PC-3 (cell line): ENCODE results near the gene TRA2B. TPM values are rescaled to one million over a fixed set of nuclear protein-coding genes. Genes with fewer than 3 reads are reported as not detected.

ENCODE experiments used
- ATAC-seq: fragments of 200-7000 bp; cut with Tn5 transposase; 2 replicates; pipeline ENCODE4 v1.9.1; 2020; ENCODE audit warnings: mild to moderate bottlenecking, moderate library complexity
- BruUV-seq: library from RNA; stranded (reverse); fragments of 400-500 nt; replicated peaks from 2 replicates; lab custom pipeline; 2021; lab: Mats Ljungman, UMichigan
- CTCF ChIA-PET: fragments of 300-600 bp; sonication (Branson Sonifier 250); formaldehyde crosslinking; loops from one replicate; lab custom pipeline; 2022; ENCODE audit warnings: antibody characterized with exemption; lab: Charles Lee
- POLR2A ChIA-PET: fragments of 300-600 bp; sonication (Branson Sonifier 250); formaldehyde crosslinking; loops from one replicate; lab custom pipeline; 2022; ENCODE audit warnings: antibody characterized with exemption; ENCODE audit not compliant: unreplicated experiment; lab: Charles Lee
- DNase-seq: peaks from one replicate; pipeline ENCODE4 v3.0.0-alpha.2; 2015
- H2AFZ ChIP-seq: fragments of 300-600 bp; sonication (generic); 2 replicates; pipeline ENCODE4 v1.6.0; 2016; ENCODE audit warnings: antibody characterized with exemption, low read length
- H3F3A ChIP-seq: fragments of 300-600 bp; sonication (generic); one replicate; pipeline ENCODE4 v1.6.0; 2017; ENCODE audit warnings: antibody characterized with exemption, low read length, control low read depth, mild to moderate bottlenecking; ENCODE audit not compliant: unreplicated experiment
- H3K27ac ChIP-seq: fragments of 300-600 bp; sonication (generic); 2 replicates; pipeline ENCODE4 v1.5.1; 2016; ENCODE audit warnings: mild to moderate bottlenecking, low read length
- H3K27me3 ChIP-seq: fragments of 300-600 bp; sonication (generic); 2 replicates; pipeline ENCODE4 v1.6.1; 2016; ENCODE audit warnings: low read length, mixed read lengths
- H3K36me3 ChIP-seq: fragments of 300-600 bp; sonication (generic); 2 replicates; pipeline ENCODE4 v1.6.1; 2016; ENCODE audit warnings: low read depth, mixed run types, low read length, mixed read lengths
- H3K4me1 ChIP-seq: fragments of 300-600 bp; sonication (generic); 2 replicates; pipeline ENCODE4 v1.5.1; 2016; ENCODE audit warnings: low read length; ENCODE audit not compliant: insufficient read depth
- H3K4me2 ChIP-seq: fragments of 300-600 bp; sonication (generic); 2 replicates; pipeline ENCODE4 v1.6.0; 2016; ENCODE audit warnings: low read length
- H3K4me3 ChIP-seq: fragments of 300-600 bp; sonication (generic); 2 replicates; pipeline ENCODE4 v1.5.1; 2016; ENCODE audit warnings: mild to moderate bottlenecking, low read length, mixed read lengths
- H3K79me2 ChIP-seq: fragments of 300-600 bp; sonication (generic); 2 replicates; pipeline ENCODE4 v1.6.1; 2017; ENCODE audit warnings: low read length, mixed read lengths
- H3K9ac ChIP-seq: fragments of 300-600 bp; sonication (generic); 2 replicates; pipeline ENCODE4 v1.6.0; 2016; ENCODE audit warnings: mild to moderate bottlenecking, low read length
- H3K9me2 ChIP-seq: fragments of 300-600 bp; sonication (generic); replicated peaks from 2 replicates; pipeline ENCODE4 v1.6.1; 2016; ENCODE audit warnings: mixed run types, low read length, mixed read lengths
- H3K9me3 ChIP-seq: fragments of 300-600 bp; sonication (generic); 2 replicates; pipeline ENCODE4 v1.6.1; 2016; ENCODE audit warnings: low read length, mixed read lengths
- H4K20me1 ChIP-seq: fragments of 300-600 bp; sonication (generic); 2 replicates; pipeline ENCODE4 v1.6.1; 2016; ENCODE audit warnings: low read length, mixed read lengths
- CTCF ChIP-seq: fragments of 300-600 bp; sonication (generic); conservative IDR thresholded peaks from 2 replicates; pipeline ENCODE4 v1.5.1; 2017; ENCODE audit warnings: antibody characterized with exemption, low read depth, mild to moderate bottlenecking, low read length
- EZH2 ChIP-seq: fragments of 300-600 bp; sonication (generic); IDR thresholded peaks from one replicate; pipeline ENCODE4 v1.6.1; 2017; ENCODE audit warnings: antibody characterized with exemption, mild to moderate bottlenecking, low read length; ENCODE audit not compliant: unreplicated experiment
- EZH2phosphoT487 ChIP-seq: fragments of 300-600 bp; sonication (generic); IDR thresholded peaks from 2 replicates; pipeline ENCODE4 v1.6.1; 2018; ENCODE audit warnings: mild to moderate bottlenecking, antibody characterized with exemption, low read length, borderline replicate concordance
- intact Hi-C: fragments of 100-400 bp; cut with micrococcal nuclease; formaldehyde crosslinking; loops from 2 replicates; pipeline ENCODE4 v1.9.0; 2023
- total RNA-seq: library from RNA; depleted of rRNA; stranded (reverse); fragments of >200 nt; gene quantifications from 2 replicates; pipeline ENCODE4 v1.2.3, GENCODE V29; 2014; rRNA removed

The TRA2B gene
- total RNA-seq, 1 experiment from 2014 or later = 287 TPM

DNA sequence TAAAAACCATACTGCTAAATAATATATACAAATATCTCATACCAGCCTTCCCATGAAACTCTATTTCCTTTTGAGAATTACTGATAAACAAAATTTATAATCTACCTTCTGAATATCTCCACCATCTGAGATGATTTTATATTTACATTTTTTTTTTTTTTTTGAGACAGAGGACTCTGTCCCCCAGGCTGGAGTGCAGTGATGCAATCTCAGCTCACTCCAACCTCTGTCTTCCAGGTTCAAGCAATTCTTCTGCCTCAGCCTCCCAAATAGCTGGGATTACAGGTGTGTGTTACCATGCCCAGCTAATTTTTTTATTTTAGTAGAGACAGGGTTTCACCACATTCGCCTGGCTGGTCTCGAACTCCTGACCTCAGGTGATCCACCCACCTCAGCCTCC lies 70.2 kb downstream of the TRA2B start:
- Histone ChIP-seq H3K9ac (no peak overlapping the region), H4K20me1 (no peaks in the 10 kb centered on the region), H3K27ac (no peak overlapping the region), H3K4me3 (no peak overlapping the region), H3F3A (no peaks in the 10 kb centered on the region), H3K36me3 (no peaks in the 10 kb centered on the region), H3K4me2 (no peak overlapping the region), H3K9me2 (no peaks in the 10 kb centered on the region), H3K27me3 (no peaks in the 10 kb centered on the region), H3K9me3 (no peaks in the 10 kb centered on the region), H3K79me2 (no peaks in the 10 kb centered on the region), H2AFZ (no peak overlapping the region), H3K4me1 (no peaks in the 10 kb centered on the region)
- DNase-seq = no peak
- CTCF ChIA-PET = interaction anchor here (0.6 kb wide), 2 partner anchors 33 to 160 kb away, joined by 3 to 6 read pairs; no protein-coding TSS in a partner anchor
- no TSS peak for BruUV-seq
- ATAC-seq = no peak
- POLR2A ChIA-PET = no interaction called here
- intact Hi-C loops = no loop called here
- no peak for TF ChIP-seq EZH2phosphoT487
- no peak for TF ChIP-seq CTCF
- TF ChIP-seq EZH2 = no peak

GRCh38 chr3:185866995-185867394 lies 70.8 kb downstream of the TRA2B start:
- no peak overlapping the region for H3K9ac ChIP-seq
- DNase-seq (no peak), ATAC-seq (no peak)
- no peaks in the 10 kb centered on the region for H3K4me1 ChIP-seq
- H3F3A ChIP-seq = no peaks in the 10 kb centered on the region
- POLR2A ChIA-PET = no interaction called here
- H3K36me3 ChIP-seq = no peaks in the 10 kb centered on the region
- no peaks in the 10 kb centered on the region for H3K9me2 ChIP-seq
- no peaks in the 10 kb centered on the region for H3K79me2 ChIP-seq
- H3K4me2 ChIP-seq = no peak overlapping the region
- H2AFZ ChIP-seq = no peak overlapping the region
- no TSS peak for BruUV-seq
- H4K20me1 ChIP-seq = no peaks in the 10 kb centered on the region
- intact Hi-C loops = no loop called here
- CTCF ChIA-PET = no interaction called here
- no peak for TF ChIP-seq EZH2
- H3K27me3 ChIP-seq = no peaks in the 10 kb centered on the region
- H3K9me3 ChIP-seq = no peaks in the 10 kb centered on the region
- H3K4me3 ChIP-seq = no peak overlapping the region
- H3K27ac ChIP-seq = no peak overlapping the region

DNA sequence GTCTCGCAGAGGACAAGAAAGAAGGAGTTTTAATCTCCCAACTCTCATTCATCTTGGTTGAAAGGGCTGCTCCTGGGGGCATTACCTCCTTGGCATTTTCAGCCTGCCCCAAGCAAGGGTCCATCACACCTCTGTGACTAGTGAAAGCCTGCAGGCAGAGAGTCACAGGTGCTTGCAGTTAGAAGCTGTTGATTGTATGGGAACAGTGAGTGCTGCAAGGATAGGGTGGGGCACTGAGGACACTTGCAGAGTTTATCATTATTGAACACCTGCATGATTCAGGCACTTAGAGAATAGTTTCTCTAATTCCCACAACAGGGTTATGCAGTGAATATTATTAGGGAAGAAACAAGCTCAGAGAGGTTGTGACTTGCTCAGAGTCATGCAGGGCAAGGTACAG lies 71.3 kb downstream of the TRA2B start:
- Histone ChIP-seq H3F3A (no peaks in the 10 kb centered on the region), H3K4me3 (no peak overlapping the region), H3K9me3 (no peaks in the 10 kb centered on the region), H3K9ac (no peak overlapping the region), H3K4me1 (no peaks in the 10 kb centered on the region), H3K27ac (no peak overlapping the region), H2AFZ (no peak overlapping the region), H3K27me3 (no peaks in the 10 kb centered on the region), H3K9me2 (no peaks in the 10 kb centered on the region), H3K4me2 (no peak overlapping the region), H3K36me3 (no peaks in the 10 kb centered on the region), H4K20me1 (no peaks in the 10 kb centered on the region), H3K79me2 (no peaks in the 10 kb centered on the region)
- TF ChIP-seq CTCF = no peak
- TF ChIP-seq EZH2 = no peak
- no peak for TF ChIP-seq EZH2phosphoT487
- ChIA-PET POLR2A (no interaction called here), CTCF (no interaction called here)
- ATAC-seq (no peak), DNase-seq (no peak)
- intact Hi-C loops = no loop called here
- BruUV-seq = no TSS peak

Other genes starting within 250 kb of the TRA2B start
- gene IGF2BP2, start 113.0 kb downstream of the TRA2B start, total RNA-seq = 81.2 and 105 TPM in 2 replicates
- 41.4 and 60.6 TPM in 2 replicates for gene ETV5, start 171.1 kb upstream of the TRA2B start, total RNA-seq